ENCODE results near the gene APPBP2.

DNA sequence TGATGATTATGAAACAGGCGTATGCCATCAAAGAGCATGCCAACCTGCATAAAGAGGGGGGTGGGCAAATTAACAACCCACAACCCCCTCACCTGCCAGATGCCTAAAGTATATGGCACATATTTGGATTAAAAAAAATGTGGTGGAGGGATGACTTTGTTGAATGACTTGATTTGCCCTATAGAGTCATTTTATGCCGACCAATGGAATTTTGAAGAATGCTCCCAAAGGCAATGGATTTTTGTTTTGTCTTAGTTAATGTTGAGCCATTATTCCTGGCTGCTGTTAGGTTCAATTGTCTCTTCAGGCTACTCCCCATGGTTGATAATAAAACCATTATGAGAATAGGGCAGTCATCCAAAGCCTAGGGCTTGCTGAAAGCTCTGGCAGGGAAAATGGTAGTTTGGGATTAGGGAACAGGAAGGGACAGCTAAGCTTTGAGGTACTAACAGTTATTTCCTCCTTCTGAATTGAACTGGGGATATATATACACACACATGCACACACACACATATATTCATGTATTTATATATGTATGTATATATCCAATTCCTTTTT is 109.6 kb downstream of the APPBP2 start:
- TF ChIP-seq REST (IDR thresholded peaks at IDR 0.05; ENCODE audit: insufficient read depth in 1 of 2, low read depth in 2 of 2, low read length in 2 of 2) (no peak), POLR2AphosphoS5 (IDR thresholded peaks at IDR 0.05; ENCODE audit: low read depth, low read length) (no peak), SIN3A (IDR thresholded peaks at IDR 0.05; ENCODE audit: borderline replicate concordance, insufficient read depth, low read length) (no peak)
